Measurements from ENCODE around the gene APBA2. TPM values are rescaled to one million over a fixed set of nuclear protein-coding genes. Genes with fewer than 3 reads are reported as not detected.

The APBA2 gene
- polyA plus RNA-seq, 1 donor (not counting 4 experiments of a cell fraction or from before 2014, with no cell fraction given): 5.5 TPM

DNA sequence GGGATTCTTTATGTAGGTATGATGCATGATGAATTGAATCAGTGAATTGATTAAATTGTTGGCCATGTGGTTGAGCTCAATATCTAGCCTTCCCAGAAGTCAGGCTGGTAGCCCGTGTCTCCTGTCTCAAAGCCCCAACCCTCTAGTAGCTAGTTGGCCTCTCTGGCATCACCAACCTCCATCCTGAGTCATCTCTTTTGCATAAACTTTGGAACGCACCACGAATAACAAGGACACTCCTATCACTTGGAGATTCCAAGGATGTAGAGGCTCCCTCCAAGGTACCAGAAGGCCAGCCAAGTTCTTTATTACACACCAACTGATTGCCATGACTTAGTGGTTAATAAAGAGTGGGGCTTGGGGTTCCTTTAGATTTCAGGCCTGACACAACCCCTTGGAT is 148.4 kb downstream of the APBA2 start:
- no peaks in the 10 kb centered on the region for H4K20me1 ChIP-seq (ENCODE audit: control insufficient read depth, extremely low read depth, insufficient read depth, low read length)
- DNase-seq (ENCODE audit: low read depth, low spot score): no peak
- no peak overlapping the region for H3K9ac ChIP-seq (ENCODE audit: control insufficient read depth, extremely low read depth, insufficient read depth, low read length)
- H3K9me3 ChIP-seq (ENCODE audit: control insufficient read depth, low read depth, low read length): peaks cover 4% of the 10 kb centered on the region
- H3K9me1 ChIP-seq (ENCODE audit: control insufficient read depth, extremely low read depth, insufficient read depth, low read length): no peaks in the 10 kb centered on the region
- no peak for TF ChIP-seq EZH2 (IDR thresholded peaks at IDR 0.05; ENCODE audit: low read length)
- TF ChIP-seq, protein P1, sequence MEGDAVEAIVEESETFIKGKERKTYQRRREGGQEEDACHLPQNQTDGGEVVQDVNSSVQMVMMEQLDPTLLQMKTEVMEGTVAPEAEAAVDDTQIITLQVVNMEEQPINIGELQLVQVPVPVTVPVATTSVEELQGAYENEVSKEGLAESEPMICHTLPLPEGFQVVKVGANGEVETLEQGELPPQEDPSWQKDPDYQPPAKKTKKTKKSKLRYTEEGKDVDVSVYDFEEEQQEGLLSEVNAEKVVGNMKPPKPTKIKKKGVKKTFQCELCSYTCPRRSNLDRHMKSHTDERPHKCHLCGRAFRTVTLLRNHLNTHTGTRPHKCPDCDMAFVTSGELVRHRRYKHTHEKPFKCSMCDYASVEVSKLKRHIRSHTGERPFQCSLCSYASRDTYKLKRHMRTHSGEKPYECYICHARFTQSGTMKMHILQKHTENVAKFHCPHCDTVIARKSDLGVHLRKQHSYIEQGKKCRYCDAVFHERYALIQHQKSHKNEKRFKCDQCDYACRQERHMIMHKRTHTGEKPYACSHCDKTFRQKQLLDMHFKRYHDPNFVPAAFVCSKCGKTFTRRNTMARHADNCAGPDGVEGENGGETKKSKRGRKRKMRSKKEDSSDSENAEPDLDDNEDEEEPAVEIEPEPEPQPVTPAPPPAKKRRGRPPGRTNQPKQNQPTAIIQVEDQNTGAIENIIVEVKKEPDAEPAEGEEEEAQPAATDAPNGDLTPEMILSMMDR (optimal IDR thresholded peaks at IDR 0.05 in 1 of 3, IDR thresholded peaks at IDR 0.05 in 1 of 3, conservative IDR thresholded peaks at IDR 0.05 in 1 of 3; ENCODE audit: extremely low read depth in 1 of 3, insufficient read depth in 2 of 3, low read length in 3 of 3): no peak
- no peaks in the 10 kb centered on the region for H3K79me2 ChIP-seq (ENCODE audit: control insufficient read depth, insufficient read depth, low read length)
- H3K36me3 ChIP-seq (ENCODE audit: control insufficient read depth in 2 of 2, extremely low read depth in 1 of 2, insufficient read depth in 2 of 2, low read length in 2 of 2): no peaks in the 10 kb centered on the region
- H3K4me3 ChIP-seq (ENCODE audit: control insufficient read depth in 2 of 3, extremely low read depth in 1 of 3, insufficient read depth in 2 of 3, low read depth in 1 of 3, low read length in 3 of 3): no peak overlapping the region
- no peak overlapping the region for H3K4me2 ChIP-seq (ENCODE audit: control insufficient read depth, extremely low read depth, insufficient read depth, low read depth, low read length)
- no peak for FAIRE-seq
- dilution Hi-C loops (cut with MboI; ENCODE audit: extremely low pct_ligation_motif_present, low sequenced_read_pairs): no loop called here
- H3K27me3 ChIP-seq (ENCODE audit: control insufficient read depth, extremely low read depth, insufficient read depth, low read length): no peaks in the 10 kb centered on the region
- H2AFZ ChIP-seq (ENCODE audit: control insufficient read depth, low read length): no peak overlapping the region
- no peaks in the 10 kb centered on the region for H3K4me1 ChIP-seq (ENCODE audit: control insufficient read depth, extremely low read depth, insufficient read depth, low read length)
- no peak overlapping the region for H3K27ac ChIP-seq (ENCODE audit: control insufficient read depth, insufficient read depth, low read length)

DNA sequence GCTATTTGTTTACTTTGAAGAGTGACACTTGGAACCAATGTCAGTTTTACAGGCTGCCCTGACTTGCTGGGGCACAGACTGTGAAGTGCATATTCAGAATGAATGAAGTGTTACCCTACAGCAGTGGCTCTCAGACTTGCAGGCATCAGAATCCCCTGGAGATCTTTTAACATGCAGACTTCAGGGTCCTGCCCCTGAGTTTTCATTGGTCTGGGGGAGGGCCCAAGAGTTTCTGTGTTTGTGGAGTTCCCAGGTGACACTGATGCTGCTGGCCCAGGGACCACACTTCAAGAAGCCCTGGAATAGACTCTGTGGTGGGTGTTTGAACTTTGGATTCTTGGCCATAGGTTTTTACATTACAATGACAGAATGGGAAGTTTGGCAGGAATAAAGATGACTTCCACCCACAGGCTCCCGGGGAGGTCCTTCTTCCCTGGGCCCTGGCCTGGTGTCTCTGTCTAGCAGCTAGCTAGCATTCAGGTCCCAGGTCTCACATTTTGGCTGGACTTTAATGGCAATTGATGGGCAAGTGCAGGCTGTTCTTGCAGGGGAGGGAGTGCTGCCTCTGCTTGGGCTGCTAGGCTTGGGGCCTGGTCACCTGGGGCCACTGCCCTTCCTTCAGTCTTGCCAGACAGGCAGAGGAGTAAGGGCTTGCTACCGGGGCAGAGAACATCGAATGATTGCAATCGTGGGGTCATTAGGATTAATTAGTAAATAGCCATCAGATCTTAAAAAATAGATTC is 149.0 kb downstream of the APBA2 start:
- Histone ChIP-seq H3K9ac (ENCODE audit: control insufficient read depth, extremely low read depth, insufficient read depth, low read length) (no peak overlapping the region), H4K20me1 (ENCODE audit: control insufficient read depth, extremely low read depth, insufficient read depth, low read length) (no peaks in the 10 kb centered on the region), H3K79me2 (ENCODE audit: control insufficient read depth, insufficient read depth, low read length) (no peaks in the 10 kb centered on the region), H3K36me3 (ENCODE audit: control insufficient read depth in 2 of 2, extremely low read depth in 1 of 2, insufficient read depth in 2 of 2, low read length in 2 of 2) (no peaks in the 10 kb centered on the region), H3K9me3 (ENCODE audit: control insufficient read depth, low read depth, low read length) (peaks cover 4% of the 10 kb centered on the region), H3K4me1 (ENCODE audit: control insufficient read depth, extremely low read depth, insufficient read depth, low read length) (no peaks in the 10 kb centered on the region), H3K4me3 (ENCODE audit: control insufficient read depth in 2 of 3, extremely low read depth in 1 of 3, insufficient read depth in 2 of 3, low read depth in 1 of 3, low read length in 3 of 3) (no peak overlapping the region), H3K27ac (ENCODE audit: control insufficient read depth, insufficient read depth, low read length) (no peak overlapping the region), H2AFZ (ENCODE audit: control insufficient read depth, low read length) (no peak overlapping the region), H3K4me2 (ENCODE audit: control insufficient read depth, extremely low read depth, insufficient read depth, low read depth, low read length) (no peak overlapping the region), H3K9me1 (ENCODE audit: control insufficient read depth, extremely low read depth, insufficient read depth, low read length) (no peaks in the 10 kb centered on the region), H3K27me3 (ENCODE audit: control insufficient read depth, extremely low read depth, insufficient read depth, low read length) (no peaks in the 10 kb centered on the region)
- no peak for FAIRE-seq
- dilution Hi-C loops (cut with MboI; ENCODE audit: extremely low pct_ligation_motif_present, low sequenced_read_pairs): no loop called here
- DNase-seq (ENCODE audit: low read depth, low spot score): no peak
- TF ChIP-seq, protein P1 (optimal IDR thresholded peaks at IDR 0.05 in 1 of 3, IDR thresholded peaks at IDR 0.05 in 1 of 3, conservative IDR thresholded peaks at IDR 0.05 in 1 of 3; ENCODE audit: extremely low read depth in 1 of 3, insufficient read depth in 2 of 3, low read length in 3 of 3): no peak
- no peak for TF ChIP-seq EZH2 (IDR thresholded peaks at IDR 0.05; ENCODE audit: low read length)
